Measurements from ENCODE around the gene TNFAIP6.

- TF ChIP-seq CTCF (conservative IDR thresholded peaks at IDR 0.05 in 1 of 2, IDR thresholded peaks at IDR 0.05 in 1 of 2; ENCODE audit: low read depth in 1 of 2, low read length in 2 of 2) (no peak), EZH2 (IDR thresholded peaks at IDR 0.05; ENCODE audit: low read length, missing control alignments) (no peak)
Measured at GRCh38 chr2:151361674-151362370, 4.4 kb downstream of the TNFAIP6 start.
